Measurements from ENCODE around the gene MAP3K2.

Gene MAP3K2

GRCh38 chr2:127406454-127406853, 18.7 kb upstream of the MAP3K2 start:
- DNase-seq, result no peak

- DNase-seq, result no peak
Observed at GRCh38 chr2:127405255-127405610, 17.5 kb upstream of the MAP3K2 start.

GRCh38 chr2:127404466-127405254, 16.9 kb upstream of the MAP3K2 start:
- no peak for DNase-seq

- no peak for DNase-seq
Observed at GRCh38 chr2:127403460-127403859, 15.7 kb upstream of the MAP3K2 start.

- DNase-seq, result no peak
Observed at GRCh38 chr2:127401757-127402695, 14.3 kb upstream of the MAP3K2 start.

GRCh38 chr2:127400897-127401756, 13.4 kb upstream of the MAP3K2 start:
- DNase-seq, result no peak

GRCh38 chr2:127400533-127400896, 12.7 kb upstream of the MAP3K2 start:
- DNase-seq, result no peak

GRCh38 chr2:127398239-127398590, 10.4 kb upstream of the MAP3K2 start:
- DNase-seq, result no peak

GRCh38 chr2:127397568-127398238, 9.9 kb upstream of the MAP3K2 start:
- DNase-seq, result no peak

- DNase-seq, result no peak
Observed at GRCh38 chr2:127394492-127394891, 6.7 kb upstream of the MAP3K2 start.

- DNase-seq, result no peak
Observed at GRCh38 chr2:127392828-127393578, 5.2 kb upstream of the MAP3K2 start.

- no peak for DNase-seq
Observed at GRCh38 chr2:127392133-127392827, 4.5 kb upstream of the MAP3K2 start.

- no peak for DNase-seq
Observed at GRCh38 chr2:127389778-127390435, 2.1 kb upstream of the MAP3K2 start.

GRCh38 chr2:127388423-127389164, 819 bp upstream of the MAP3K2 start:
- DNase-seq, result no peak

GRCh38 chr2:127386764-127387654, 766 bp downstream of the MAP3K2 start:
- DNase-seq, result peak; percentile 82

- DNase-seq, result no peak
Observed at GRCh38 chr2:127386246-127386645, 1.5 kb downstream of the MAP3K2 start.

- no peak for DNase-seq
Observed at GRCh38 chr2:127384529-127384928, 3.2 kb downstream of the MAP3K2 start.

- no peak for DNase-seq
Observed at GRCh38 chr2:127382831-127383230, 4.9 kb downstream of the MAP3K2 start.

GRCh38 chr2:127381762-127382161, 6.0 kb downstream of the MAP3K2 start:
- DNase-seq, result no peak
